ENCODE measurements around the gene TTC17.
"Not testable (repeated sequence)": the region's sequence is repeated elsewhere in the genome, so short reads cannot be mapped to it uniquely, and the experiment has no call there.

Gene TTC17, protein sequence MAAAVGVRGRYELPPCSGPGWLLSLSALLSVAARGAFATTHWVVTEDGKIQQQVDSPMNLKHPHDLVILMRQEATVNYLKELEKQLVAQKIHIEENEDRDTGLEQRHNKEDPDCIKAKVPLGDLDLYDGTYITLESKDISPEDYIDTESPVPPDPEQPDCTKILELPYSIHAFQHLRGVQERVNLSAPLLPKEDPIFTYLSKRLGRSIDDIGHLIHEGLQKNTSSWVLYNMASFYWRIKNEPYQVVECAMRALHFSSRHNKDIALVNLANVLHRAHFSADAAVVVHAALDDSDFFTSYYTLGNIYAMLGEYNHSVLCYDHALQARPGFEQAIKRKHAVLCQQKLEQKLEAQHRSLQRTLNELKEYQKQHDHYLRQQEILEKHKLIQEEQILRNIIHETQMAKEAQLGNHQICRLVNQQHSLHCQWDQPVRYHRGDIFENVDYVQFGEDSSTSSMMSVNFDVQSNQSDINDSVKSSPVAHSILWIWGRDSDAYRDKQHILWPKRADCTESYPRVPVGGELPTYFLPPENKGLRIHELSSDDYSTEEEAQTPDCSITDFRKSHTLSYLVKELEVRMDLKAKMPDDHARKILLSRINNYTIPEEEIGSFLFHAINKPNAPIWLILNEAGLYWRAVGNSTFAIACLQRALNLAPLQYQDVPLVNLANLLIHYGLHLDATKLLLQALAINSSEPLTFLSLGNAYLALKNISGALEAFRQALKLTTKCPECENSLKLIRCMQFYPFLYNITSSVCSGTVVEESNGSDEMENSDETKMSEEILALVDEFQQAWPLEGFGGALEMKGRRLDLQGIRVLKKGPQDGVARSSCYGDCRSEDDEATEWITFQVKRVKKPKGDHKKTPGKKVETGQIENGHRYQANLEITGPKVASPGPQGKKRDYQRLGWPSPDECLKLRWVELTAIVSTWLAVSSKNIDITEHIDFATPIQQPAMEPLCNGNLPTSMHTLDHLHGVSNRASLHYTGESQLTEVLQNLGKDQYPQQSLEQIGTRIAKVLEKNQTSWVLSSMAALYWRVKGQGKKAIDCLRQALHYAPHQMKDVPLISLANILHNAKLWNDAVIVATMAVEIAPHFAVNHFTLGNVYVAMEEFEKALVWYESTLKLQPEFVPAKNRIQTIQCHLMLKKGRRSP

DNA sequence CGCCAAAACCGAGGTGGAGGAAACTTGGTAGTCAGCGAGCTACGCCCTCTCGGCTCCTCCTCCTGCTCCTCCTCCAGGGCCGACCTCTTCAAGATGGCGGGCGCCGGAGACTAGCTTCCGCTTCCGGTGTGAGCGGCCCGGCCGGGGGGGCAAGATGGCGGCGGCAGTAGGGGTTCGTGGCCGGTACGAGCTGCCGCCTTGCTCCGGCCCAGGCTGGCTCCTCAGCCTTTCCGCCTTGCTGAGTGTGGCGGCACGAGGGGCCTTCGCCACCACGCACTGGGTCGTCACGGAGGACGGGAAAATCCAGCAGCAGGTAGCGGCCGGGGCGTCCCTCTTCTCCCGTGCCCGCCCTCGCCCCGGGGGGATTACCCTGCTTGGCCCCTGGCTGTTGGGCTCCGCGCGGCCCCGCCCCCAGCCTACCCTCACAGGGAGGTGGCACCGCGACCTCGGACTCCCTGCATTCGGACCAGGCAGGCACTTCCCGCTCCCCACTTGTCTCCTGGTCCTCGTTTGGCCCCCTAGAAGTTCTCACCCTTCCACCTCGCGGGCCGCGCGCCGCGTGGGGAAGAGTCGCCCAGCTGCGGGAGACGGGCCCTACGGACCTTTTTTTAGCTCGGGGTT, at the start of gene TTC17:
TSS of gene TTC17 (plus strand) at position 120 of the 621 bp plus-strand sequence. CDS start at position 155, 35 bp downstream.
- peak; percentile 91 for DNase-seq

DNA sequence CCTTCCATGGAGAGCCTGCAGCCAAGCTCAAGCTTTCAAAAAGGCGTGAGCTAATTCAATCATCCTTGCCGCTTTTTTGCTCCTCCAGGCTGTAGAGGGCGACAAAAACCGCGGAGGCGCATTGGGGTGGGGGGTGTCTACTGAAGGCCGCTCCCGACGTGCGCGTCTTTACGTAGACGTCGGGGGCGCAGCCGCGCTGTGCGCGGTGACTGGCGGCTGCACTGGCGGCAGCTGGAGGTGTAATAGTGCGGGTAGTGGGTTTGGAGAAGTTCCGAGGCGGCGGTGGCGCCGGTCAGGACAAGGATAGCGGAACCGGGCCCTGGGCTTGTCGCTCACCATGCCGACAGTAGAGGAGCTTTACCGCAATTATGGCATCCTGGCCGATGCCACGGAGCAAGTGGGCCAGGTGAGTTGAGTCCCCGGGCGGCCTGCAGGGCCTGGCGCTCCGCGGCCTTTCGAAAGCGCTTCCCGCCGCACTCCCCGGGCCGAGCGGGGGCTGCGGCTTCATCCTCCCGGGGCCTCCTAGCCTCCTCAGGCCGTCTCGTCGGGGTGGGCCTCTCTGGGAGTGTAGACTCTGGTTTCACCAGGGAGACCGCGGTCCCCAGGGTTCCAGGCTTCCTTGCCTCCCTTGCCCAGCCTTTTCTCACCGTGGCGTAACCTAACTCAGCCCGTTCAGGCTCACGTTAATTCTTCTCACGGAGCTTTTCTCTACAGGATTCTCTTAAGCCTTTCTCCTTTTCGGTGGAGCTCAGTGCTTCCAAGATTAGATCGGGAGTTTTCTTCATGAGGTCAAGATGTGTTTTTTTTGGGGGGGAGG, 46.7 kb upstream of the TTC17 start, which contains the start of gene API5:
TSS of gene API5 (plus strand) at position 206 of the 817 bp plus-strand sequence. CDS start at position 338, 132 bp downstream.
- peak; percentile 92 for DNase-seq

- DNase-seq = no peak
Observed at GRCh38 chr11:43315966-43316365, 42.8 kb upstream of the TTC17 start.

DNA sequence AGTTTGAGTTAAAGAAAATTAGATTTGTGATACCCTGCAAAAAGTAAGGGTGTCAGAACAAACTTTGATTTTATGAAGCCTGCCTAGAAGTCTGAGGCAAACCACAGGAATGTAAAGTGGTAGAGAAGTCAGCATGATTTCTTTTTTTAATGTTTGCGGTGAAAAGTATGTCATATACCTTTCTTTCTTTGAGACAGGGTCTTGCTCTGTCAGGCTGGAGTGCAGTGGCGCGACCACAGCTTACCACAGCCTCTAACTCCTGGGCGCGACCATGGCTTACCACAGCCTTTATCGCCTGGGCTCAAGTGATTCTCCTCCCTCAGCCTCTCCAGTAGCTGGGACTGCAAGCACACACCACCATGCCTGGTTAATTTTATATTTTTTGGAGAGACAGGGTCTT, 42.3 kb upstream of the TTC17 start:
- DNase-seq = no peak

GRCh38 chr11:43327987-43328386, 30.7 kb upstream of the TTC17 start:
- no peak for DNase-seq

DNA sequence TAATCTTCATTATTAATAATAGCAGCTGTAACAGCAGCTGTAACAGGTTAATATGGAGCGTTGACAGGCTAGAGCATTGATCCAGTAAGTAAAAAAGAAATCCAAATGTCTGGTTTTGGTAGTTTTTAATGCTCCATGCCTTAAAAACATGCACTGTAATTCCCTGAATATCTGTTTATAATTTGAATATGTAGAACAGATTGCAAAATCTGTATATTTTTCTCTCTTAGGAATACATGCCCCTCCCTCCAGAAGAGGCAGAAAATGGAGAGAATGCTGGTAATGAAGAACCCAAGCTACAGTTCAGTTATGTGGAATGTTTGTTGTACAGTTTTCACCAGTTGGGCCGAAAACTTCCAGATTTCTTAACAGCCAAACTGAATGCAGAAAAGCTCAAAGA, 30.2 kb upstream of the TTC17 start:
- no peak for DNase-seq

DNA sequence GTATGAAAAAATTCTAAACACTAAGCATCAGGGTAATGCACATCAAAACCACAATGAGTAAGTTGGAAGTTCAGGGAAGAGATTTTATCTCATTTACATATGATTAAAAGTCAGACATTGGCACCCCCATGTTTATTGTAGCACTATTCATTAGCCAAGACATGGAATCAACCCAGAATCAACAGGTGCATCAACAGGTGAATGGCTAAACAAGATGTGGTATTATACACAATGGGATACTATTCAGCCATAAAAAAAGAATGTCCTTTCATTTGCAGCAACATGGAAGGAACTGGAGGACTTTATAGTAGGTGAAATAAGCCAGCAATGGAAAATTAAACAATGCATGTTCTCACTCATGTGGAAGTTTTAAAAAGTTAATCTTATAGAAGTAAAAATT, 17.6 kb upstream of the TTC17 start:
- no peak for DNase-seq

- not testable (repeated sequence) for DNase-seq
Observed at GRCh38 chr11:43351426-43351825, 7.3 kb upstream of the TTC17 start.

GRCh38 chr11:43354311-43354710, 4.4 kb upstream of the TTC17 start:
- no peak for DNase-seq

GRCh38 chr11:43356336-43356735, 2.4 kb upstream of the TTC17 start:
- no peak for DNase-seq

- no peak for DNase-seq
Observed at GRCh38 chr11:43358279-43358800, 380 bp upstream of the TTC17 start.

DNA sequence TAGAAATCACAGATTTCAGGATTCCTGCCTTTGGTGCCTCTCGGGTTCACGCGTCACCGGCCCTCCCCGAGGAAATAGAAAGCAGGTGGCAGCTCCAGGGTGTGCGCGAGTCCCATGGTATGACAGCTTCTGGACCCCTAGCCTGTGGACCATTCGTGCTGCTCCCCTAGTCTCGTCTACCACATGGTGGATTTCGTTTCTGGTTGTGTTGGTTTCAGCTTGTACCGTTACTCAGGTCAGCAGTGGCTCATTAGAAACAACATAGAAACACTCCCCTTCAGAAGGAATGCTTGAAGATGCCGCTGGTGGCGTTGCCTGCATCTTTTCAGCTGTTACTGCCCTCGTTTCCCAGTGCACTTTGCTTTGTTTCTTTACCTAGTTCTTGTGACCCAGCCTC, 700 bp downstream of the TTC17 start:
- DNase-seq = no peak

GRCh38 chr11:43360361-43361032, 1.8 kb downstream of the TTC17 start:
- DNase-seq = no peak

DNA sequence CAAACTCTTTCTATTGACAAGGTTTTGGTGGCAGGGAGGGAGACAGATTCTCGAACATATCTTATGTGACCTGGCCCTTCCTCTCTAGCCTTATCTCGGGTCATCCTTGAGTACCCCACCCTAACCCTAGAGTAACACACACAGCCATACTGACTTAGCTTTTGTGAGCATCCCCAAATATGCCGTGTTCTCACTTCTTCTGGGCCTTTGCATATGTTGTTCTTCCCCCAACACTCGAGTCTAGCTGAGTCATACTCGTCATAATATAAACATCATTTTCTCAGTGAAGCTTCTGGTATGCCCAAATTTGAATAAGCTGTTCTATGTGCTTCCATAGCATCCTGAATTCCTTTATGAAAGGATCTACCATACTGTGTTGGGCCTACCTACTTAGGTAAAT, 8.0 kb downstream of the TTC17 start:
- no peak for DNase-seq

DNA sequence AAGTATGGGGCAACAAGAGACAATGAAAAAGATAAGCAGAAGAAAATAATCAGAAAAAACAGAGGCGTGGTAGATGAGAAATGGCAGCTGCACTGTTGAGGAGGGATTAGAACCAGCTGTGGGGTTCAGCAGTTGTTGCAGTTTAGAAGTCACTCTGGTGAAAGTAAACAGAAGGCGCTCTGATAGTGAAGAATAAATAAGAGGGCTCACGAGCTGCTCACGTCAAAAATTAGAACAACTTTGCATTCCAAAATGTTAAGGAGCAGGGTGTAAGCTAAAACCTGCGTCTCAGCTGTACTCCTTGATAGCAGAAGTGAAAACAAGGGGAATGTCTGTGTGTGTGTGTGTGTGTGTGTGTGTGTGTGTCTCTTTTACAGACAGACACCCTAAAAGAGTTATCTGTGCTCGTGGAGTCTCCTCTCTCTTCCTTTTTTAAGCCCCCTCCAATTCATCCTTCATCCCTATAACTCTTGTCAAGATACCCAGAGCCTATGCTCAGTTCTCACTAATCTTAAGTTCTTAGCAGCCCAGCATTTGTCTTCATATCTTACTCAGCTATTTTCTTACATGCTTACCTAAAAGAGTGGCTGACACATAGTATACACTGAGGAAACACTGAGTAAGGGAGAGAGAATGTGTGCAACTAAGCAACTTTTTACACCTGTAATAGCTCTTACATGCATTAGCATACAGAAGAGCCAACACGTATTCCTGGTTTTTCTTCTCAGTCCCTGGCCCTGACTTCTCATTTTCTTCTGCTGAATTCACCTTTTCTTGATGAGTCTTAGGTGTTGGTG, 8.9 kb downstream of the TTC17 start:
- DNase-seq = no peak

- DNase-seq = no peak
Observed at GRCh38 chr11:43376065-43376464, 17.3 kb downstream of the TTC17 start.

GRCh38 chr11:43376594-43376993, 17.9 kb downstream of the TTC17 start:
- no peak for DNase-seq

- DNase-seq = no peak
Observed at GRCh38 chr11:43377389-43377788, 18.7 kb downstream of the TTC17 start.

DNA sequence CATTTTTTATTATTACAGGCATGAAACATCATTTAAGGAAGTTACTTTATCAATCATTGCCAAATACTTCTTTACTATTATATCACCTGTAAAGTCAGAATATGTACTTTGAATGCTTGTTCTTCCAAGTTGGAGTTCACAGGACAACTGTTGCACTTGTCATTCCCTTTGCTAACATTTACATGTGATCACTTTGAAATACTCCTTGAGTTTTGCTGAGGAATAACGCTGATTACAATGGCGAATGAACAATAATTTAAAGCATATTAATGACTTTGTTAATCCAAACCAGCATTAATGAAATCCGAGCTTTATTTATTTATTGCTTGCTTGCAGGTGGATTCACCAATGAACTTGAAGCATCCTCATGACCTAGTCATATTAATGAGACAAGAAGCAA, 20.2 kb downstream of the TTC17 start:
- no peak for DNase-seq

GRCh38 chr11:43381802-43382201, 23.1 kb downstream of the TTC17 start:
- DNase-seq = no peak

All from CD4-positive, alpha-beta T cell treated with Interleukin-15 for 1 hour (primary cell).